Testis (tissue), 3 donors: ENCODE measurements around the gene INTS7. TPM values are rescaled to one million over a fixed set of nuclear protein-coding genes. Genes with fewer than 3 reads are reported as not detected.
"Not testable (repeated sequence)": the region's sequence is repeated elsewhere in the genome, so short reads cannot be mapped to it uniquely, and the experiment has no call there.

Source experiments
- DNase-seq: peaks from one replicate; pipeline ENCODE4 v3.0.0-alpha.2; 2019
- H3K27ac ChIP-seq, 2 donors: fragments of 200-600 bp; sonication (generic); one replicate each; pipeline ENCODE4 v1.5.1; 2019
- H3K27me3 ChIP-seq: fragments of 200-600 bp; sonication (generic); one replicate; pipeline ENCODE4 v1.5.1; 2019
- H3K36me3 ChIP-seq: fragments of 200-600 bp; sonication (generic); one replicate; pipeline ENCODE4 v1.5.1; 2017; ENCODE audit warnings: low read depth; ENCODE audit errors: missing control alignments
- H3K4me1 ChIP-seq: fragments of 200-600 bp; sonication (generic); one replicate; pipeline ENCODE4 v1.5.1; 2019
- H3K4me3 ChIP-seq, 2 donors: fragments of 200-600 bp; sonication (generic); one replicate each; pipeline ENCODE4 v1.5.1; 2017 to 2019
- H3K9me3 ChIP-seq: fragments of 200-600 bp; sonication (generic); one replicate; pipeline ENCODE4 v1.5.1; 2017
- CTCF ChIP-seq, 3 experiments: fragments of 450-650 bp in 2 of 3; fragments of 200-600 bp in 1 of 3; sonication (generic) in 1 of 3; IDR thresholded peaks; one replicate each; pipeline ENCODE4 v1.5.1; 2016 to 2019; ENCODE audit warnings: antibody characterized with exemption in 3 of 3, mild to moderate bottlenecking in 2 of 3, moderate library complexity in 1 of 3
- POLR2A ChIP-seq: fragments of 450-650 bp; IDR thresholded peaks from one replicate; pipeline ENCODE4 v1.6.1; 2017; ENCODE audit warnings: antibody characterized with exemption, mild to moderate bottlenecking, moderate library complexity
- WGBS, 2 donors: methylation state at CpG; one replicate each; pipeline ENCODE4 v1.1.5; 2018; 5-methylcytosine and 5-hydroxymethylcytosine counted together
- intact Hi-C: fragments of 100-400 bp; cut with DNase I; formaldehyde crosslinking; loops from one replicate; pipeline ENCODE4 v1.15.1; 2023; ENCODE audit warnings: low total_unique reads
- polyA plus RNA-seq: library from polyadenylated mRNA; stranded (reverse); fragments of 350-450 nt; fragmentation: Illumina TruSeq; extraction: RNeasy Lipid Tissue Mini Kit (QIAGEN cat#74804); gene quantifications from one replicate; pipeline ENCODE4 v1.2.3, GENCODE V29; 2014; ENCODE audit warnings: low read depth, low replicate concordance; ENCODE audit not compliant: insufficient read depth
- total RNA-seq, 2 donors: library from RNA; depleted of rRNA; stranded (reverse); fragments of >200 nt; gene quantifications; one replicate each; pipeline ENCODE4 v1.2.3, GENCODE V29; 2016

INTS7 gene
- total and polyA plus RNA-seq, 3 donors from 2014 or later: 29.9 to 51.1 (median 35.6) TPM

GRCh38 chr1:212030936-212031528 lies 4.3 kb downstream of the INTS7 start:
- intact Hi-C loops: no loop called here
- Histone ChIP-seq H3K36me3 (no peaks in the 10 kb centered on the region), H3K27ac (no peak overlapping the region), H3K4me3 (no peak overlapping the region), H3K9me3 (no peaks in the 10 kb centered on the region), H3K27me3 (no peaks in the 10 kb centered on the region), H3K4me1 (peaks cover 16% of the 10 kb centered on the region)
- TF ChIP-seq CTCF (IDR thresholded peaks at IDR 0.05): no peak
- no peak for TF ChIP-seq POLR2A
- 80 to 87% methylated on average over 1 of the region's 1 CpG for WGBS, 2 donors
- no peak for DNase-seq

- intact Hi-C loops, DNase-seq, H3K27me3 ChIP-seq, H3K4me1 ChIP-seq, H3K36me3 ChIP-seq, H3K9me3 ChIP-seq, H3K27ac ChIP-seq, H3K4me3 ChIP-seq: not testable (repeated sequence)
- 83 to 97% methylated on average over 10 of the region's 10 CpGs for WGBS, 2 donors
These were observed 7.6 kb downstream of the INTS7 start for GRCh38 chr1:212027727-212028126.

- no peak overlapping the region for H3K4me3 ChIP-seq
- H3K36me3 ChIP-seq: no peaks in the 10 kb centered on the region
- no peaks in the 10 kb centered on the region for H3K27me3 ChIP-seq
- TF ChIP-seq CTCF (IDR thresholded peaks at IDR 0.05): no peak
- H3K27ac ChIP-seq: no peak overlapping the region
- H3K4me1 ChIP-seq: no peaks in the 10 kb centered on the region
- DNase-seq: no peak
- no peaks in the 10 kb centered on the region for H3K9me3 ChIP-seq
- intact Hi-C loops: no loop called here
- WGBS, 2 donors: 96 to 97% methylated on average over 3 of the region's 3 CpGs
These were observed 10.7 kb downstream of the INTS7 start for GRCh38 chr1:212024469-212025149.

- H3K27me3 ChIP-seq, H3K27ac ChIP-seq, H3K9me3 ChIP-seq, DNase-seq, H3K4me3 ChIP-seq, H3K36me3 ChIP-seq, H3K4me1 ChIP-seq, intact Hi-C loops: not testable (repeated sequence)
These were observed 12.4 kb downstream of the INTS7 start for GRCh38 chr1:212022908-212023307.

- Histone ChIP-seq H3K27ac (no peak overlapping the region), H3K36me3 (no peaks in the 10 kb centered on the region), H3K27me3 (no peaks in the 10 kb centered on the region), H3K9me3 (no peaks in the 10 kb centered on the region), H3K4me3 (no peak overlapping the region), H3K4me1 (no peaks in the 10 kb centered on the region)
- 87 to 92% methylated on average over 2 of the region's 2 CpGs for WGBS, 2 donors
- DNase-seq: no peak
- TF ChIP-seq CTCF (IDR thresholded peaks at IDR 0.05) (no peak), POLR2A (no peak)
- intact Hi-C loops: no loop called here
These were observed 13.8 kb downstream of the INTS7 start for GRCh38 chr1:212021563-212021962.

- TF ChIP-seq CTCF (IDR thresholded peaks at IDR 0.05) (no peak), POLR2A (no peak)
- Histone ChIP-seq H3K4me3 (no peak overlapping the region), H3K27me3 (no peaks in the 10 kb centered on the region), H3K9me3 (no peaks in the 10 kb centered on the region), H3K27ac (no peak overlapping the region), H3K36me3 (no peaks in the 10 kb centered on the region), H3K4me1 (no peaks in the 10 kb centered on the region)
- intact Hi-C loops: no loop called here
- no peak for DNase-seq
- WGBS, 2 donors: 29 to 58% methylated on average over 2 of the region's 2 CpGs
These were observed 14.4 kb downstream of the INTS7 start for GRCh38 chr1:212020975-212021374.
